Hepatocyte (in vitro differentiated cells): ENCODE data around the gene SELENOK. TPM values are rescaled to one million over a fixed set of nuclear protein-coding genes. Genes with fewer than 3 reads are reported as not detected.
"Not testable (repeated sequence)": the region's sequence is repeated elsewhere in the genome, so short reads cannot be mapped to it uniquely, and the experiment has no call there.

Experiments used
- DNase-seq: peaks from one replicate; pipeline ENCODE4 v3.0.0-alpha.2; 2016; ENCODE audit warnings: low spot score
- H2AFZ ChIP-seq: fragments of 200-600 bp; sonication (generic); 2 replicates; pipeline ENCODE4 v1.6.0; 2016; ENCODE audit warnings: antibody characterized with exemption, mild to moderate bottlenecking
- H3K27ac ChIP-seq: fragments of 200-600 bp; sonication (generic); 2 replicates; pipeline ENCODE4 v1.5.1; 2016; ENCODE audit warnings: mild to moderate bottlenecking
- H3K27me3 ChIP-seq: fragments of 200-600 bp; sonication (generic); 2 replicates; pipeline ENCODE4 v1.6.1; 2016
- H3K36me3 ChIP-seq: fragments of 200-600 bp; sonication (generic); replicated peaks from 2 replicates; pipeline ENCODE4 v1.5.1; 2016; ENCODE audit warnings: low read depth; ENCODE audit not compliant: insufficient read depth
- H3K4me1 ChIP-seq: fragments of 200-600 bp; sonication (generic); 2 replicates; pipeline ENCODE4 v1.5.1; 2016; ENCODE audit warnings: mild to moderate bottlenecking, moderate library complexity; ENCODE audit not compliant: insufficient read depth
- H3K4me2 ChIP-seq: fragments of 200-600 bp; sonication (generic); 2 replicates; pipeline ENCODE4 v1.6.0; 2016
- H3K4me3 ChIP-seq: fragments of 200-600 bp; sonication (generic); 2 replicates; pipeline ENCODE4 v1.5.1; 2016; ENCODE audit warnings: mild to moderate bottlenecking
- H3K79me2 ChIP-seq: fragments of 200-600 bp; sonication (generic); 2 replicates; pipeline ENCODE4 v1.6.0; 2017; ENCODE audit warnings: mild to moderate bottlenecking
- H3K9me2 ChIP-seq: fragments of 200-600 bp; sonication (generic); replicated peaks from 2 replicates; pipeline ENCODE4 v1.6.0; 2017; ENCODE audit warnings: mild to moderate bottlenecking; ENCODE audit not compliant: insufficient read depth
- H3K9me3 ChIP-seq: fragments of 200-600 bp; sonication (generic); 2 replicates; pipeline ENCODE4 v1.5.1; 2016; ENCODE audit warnings: low read depth, mild to moderate bottlenecking
- H4K20me1 ChIP-seq: fragments of 200-600 bp; sonication (generic); 2 replicates; pipeline ENCODE4 v1.6.0; 2016; ENCODE audit warnings: mild to moderate bottlenecking; ENCODE audit not compliant: insufficient read depth, poor library complexity, severe bottlenecking
- CTCF ChIP-seq: fragments of 200-600 bp; sonication (generic); IDR thresholded peaks from 2 replicates; pipeline ENCODE4 v1.5.1; 2016; ENCODE audit warnings: antibody characterized with exemption, mild to moderate bottlenecking; ENCODE audit not compliant: poor library complexity
- EZH2 ChIP-seq: fragments of 200-600 bp; sonication (generic); IDR thresholded peaks from 2 replicates; pipeline ENCODE4 v1.6.1; 2016; ENCODE audit warnings: antibody characterized with exemption, mild to moderate bottlenecking, borderline replicate concordance
- EZH2phosphoT487 ChIP-seq: fragments of 200-600 bp; sonication (generic); IDR thresholded peaks from one replicate; pipeline ENCODE4 v1.6.1; 2018; ENCODE audit warnings: antibody characterized with exemption, mild to moderate bottlenecking, low read depth, moderate library complexity; ENCODE audit not compliant: unreplicated experiment, severe bottlenecking
- WGBS: methylation state at CpG from one replicate; pipeline ENCODE4 v1.1.6; 2016; ENCODE audit warnings: low lambda C conversion rate; ENCODE audit errors: missing lambda C conversion rate; 5-methylcytosine and 5-hydroxymethylcytosine counted together
- polyA plus RNA-seq: library from polyadenylated mRNA; unstranded; fragments of >200 nt; fragmentation: Nextera tagmentation; extraction: Ambion mirVana; gene quantifications from 2 replicates; pipeline ENCODE4 v1.2.1, GENCODE V29; 2016
- total RNA-seq: library from RNA; depleted of rRNA; stranded (reverse); fragments of >200 nt; gene quantifications from 2 replicates; pipeline ENCODE4 v1.2.3, GENCODE V29; 2014

The SELENOK gene
- total and polyA plus RNA-seq, 2 experiments from 2014 or later = 59.7 to 155 TPM

GRCh38 chr3:53935283-53935901 lies 43.7 kb upstream of the SELENOK start:
- no peak for DNase-seq
- no peak for TF ChIP-seq CTCF
- no peak for TF ChIP-seq EZH2
- H3K9me3 ChIP-seq = peaks cover 10% of the 10 kb centered on the region
- no peak overlapping the region for H3K27ac ChIP-seq
- no peaks in the 10 kb centered on the region for H3K36me3 ChIP-seq
- 41% methylated on average over 1 of the region's 1 CpG for WGBS
- no peak overlapping the region for H3K4me2 ChIP-seq
- peaks cover 16% of the 10 kb centered on the region for H3K27me3 ChIP-seq
- H4K20me1 ChIP-seq = no peaks in the 10 kb centered on the region
- no peak overlapping the region for H2AFZ ChIP-seq
- H3K79me2 ChIP-seq = no peaks in the 10 kb centered on the region
- no peak overlapping the region for H3K4me3 ChIP-seq
- no peaks in the 10 kb centered on the region for H3K4me1 ChIP-seq
- H3K9me2 ChIP-seq = no peaks in the 10 kb centered on the region

GRCh38 chr3:53927208-53927872 lies 35.7 kb upstream of the SELENOK start:
- not testable (repeated sequence) for H3K4me3 ChIP-seq, H3K4me2 ChIP-seq, H3K27ac ChIP-seq, H3K27me3 ChIP-seq, H2AFZ ChIP-seq, H3K9me3 ChIP-seq, H3K36me3 ChIP-seq, DNase-seq, H3K4me1 ChIP-seq, H3K79me2 ChIP-seq, H4K20me1 ChIP-seq, H3K9me2 ChIP-seq
- WGBS = 74% methylated on average over 29 of the region's 30 CpGs

- Histone ChIP-seq H3K4me2 (no peak overlapping the region), H3K9me3 (no peaks in the 10 kb centered on the region), H3K27ac (no peak overlapping the region), H2AFZ (no peak overlapping the region), H3K4me3 (no peak overlapping the region), H3K79me2 (no peaks in the 10 kb centered on the region), H3K9me2 (no peaks in the 10 kb centered on the region), H3K4me1 (no peaks in the 10 kb centered on the region), H3K27me3 (no peaks in the 10 kb centered on the region), H4K20me1 (no peaks in the 10 kb centered on the region), H3K36me3 (no peaks in the 10 kb centered on the region)
- DNase-seq = no peak
- TF ChIP-seq EZH2 (no peak), CTCF (peak; percentile 47)
- WGBS = 57% methylated on average over 1 of the region's 1 CpG
Observed at GRCh38 chr3:53921296-53921695, 29.6 kb upstream of the SELENOK start.

GRCh38 chr3:53919741-53920140 lies 28.1 kb upstream of the SELENOK start:
- Histone ChIP-seq H3K9me3 (no peaks in the 10 kb centered on the region), H3K36me3 (no peaks in the 10 kb centered on the region), H3K79me2 (no peaks in the 10 kb centered on the region), H2AFZ (no peak overlapping the region), H3K4me1 (no peaks in the 10 kb centered on the region), H3K4me2 (no peak overlapping the region), H3K27me3 (peaks cover 7% of the 10 kb centered on the region), H3K9me2 (no peaks in the 10 kb centered on the region), H3K4me3 (no peak overlapping the region), H4K20me1 (no peaks in the 10 kb centered on the region), H3K27ac (no peak overlapping the region)
- DNase-seq = no peak
- WGBS = 94% methylated on average over 2 of the region's 2 CpGs
- no peak for TF ChIP-seq CTCF
- TF ChIP-seq EZH2phosphoT487 = no peak
- no peak for TF ChIP-seq EZH2
